Non-pigmented ciliary epithelial cell (primary cell): ENCODE data around the gene RRAS.

Source experiments
- DNase-seq: peaks from one replicate; pipeline ENCODE4 v3.0.0-alpha.2; 2010; ENCODE audit warnings: low read depth

Gene RRAS

DNA sequence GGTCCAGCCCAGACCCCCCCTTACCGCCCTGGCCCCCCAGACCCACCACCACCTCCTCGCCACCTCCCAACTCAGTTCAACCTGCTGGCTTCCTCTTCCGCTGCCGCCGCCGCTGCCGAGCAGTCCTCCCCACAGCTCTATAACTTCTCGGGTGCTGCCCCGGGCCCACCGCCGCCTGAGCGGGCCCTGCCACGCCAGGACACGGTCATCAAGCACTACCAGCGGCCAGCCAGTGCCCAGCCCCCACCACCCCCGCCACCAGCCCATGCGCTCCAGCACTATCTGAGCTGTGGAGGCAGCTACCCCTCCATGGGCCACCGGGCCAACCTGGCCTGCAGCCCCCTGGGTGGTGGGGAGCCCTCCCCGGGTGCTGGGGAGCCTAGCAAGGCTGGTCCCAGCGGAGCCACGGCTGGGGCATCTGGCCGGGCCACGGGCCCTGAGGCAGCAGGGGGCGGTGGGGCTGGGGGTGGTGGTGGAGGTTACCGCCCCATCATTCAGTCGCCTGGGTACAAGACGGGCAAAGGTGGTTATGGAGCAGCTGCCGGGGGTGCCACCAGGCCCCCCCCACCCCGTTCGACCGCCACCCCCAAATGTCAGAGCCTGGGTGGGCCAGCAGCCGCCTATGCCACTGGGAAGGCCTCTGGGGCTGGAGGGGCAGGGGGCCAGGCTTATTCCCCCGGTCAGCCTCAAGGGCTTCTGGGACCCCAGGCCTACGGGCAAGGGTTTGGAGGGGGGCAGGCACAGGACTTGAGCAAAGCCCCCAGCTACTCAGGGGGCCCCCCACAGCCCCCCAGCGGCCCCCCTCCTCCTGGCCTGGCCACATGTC lies 44.7 kb downstream of the RRAS start:
- DNase-seq, result no peak

- DNase-seq, result no peak
Observed at GRCh38 chr19:49594157-49594992, 45.6 kb downstream of the RRAS start.

DNA sequence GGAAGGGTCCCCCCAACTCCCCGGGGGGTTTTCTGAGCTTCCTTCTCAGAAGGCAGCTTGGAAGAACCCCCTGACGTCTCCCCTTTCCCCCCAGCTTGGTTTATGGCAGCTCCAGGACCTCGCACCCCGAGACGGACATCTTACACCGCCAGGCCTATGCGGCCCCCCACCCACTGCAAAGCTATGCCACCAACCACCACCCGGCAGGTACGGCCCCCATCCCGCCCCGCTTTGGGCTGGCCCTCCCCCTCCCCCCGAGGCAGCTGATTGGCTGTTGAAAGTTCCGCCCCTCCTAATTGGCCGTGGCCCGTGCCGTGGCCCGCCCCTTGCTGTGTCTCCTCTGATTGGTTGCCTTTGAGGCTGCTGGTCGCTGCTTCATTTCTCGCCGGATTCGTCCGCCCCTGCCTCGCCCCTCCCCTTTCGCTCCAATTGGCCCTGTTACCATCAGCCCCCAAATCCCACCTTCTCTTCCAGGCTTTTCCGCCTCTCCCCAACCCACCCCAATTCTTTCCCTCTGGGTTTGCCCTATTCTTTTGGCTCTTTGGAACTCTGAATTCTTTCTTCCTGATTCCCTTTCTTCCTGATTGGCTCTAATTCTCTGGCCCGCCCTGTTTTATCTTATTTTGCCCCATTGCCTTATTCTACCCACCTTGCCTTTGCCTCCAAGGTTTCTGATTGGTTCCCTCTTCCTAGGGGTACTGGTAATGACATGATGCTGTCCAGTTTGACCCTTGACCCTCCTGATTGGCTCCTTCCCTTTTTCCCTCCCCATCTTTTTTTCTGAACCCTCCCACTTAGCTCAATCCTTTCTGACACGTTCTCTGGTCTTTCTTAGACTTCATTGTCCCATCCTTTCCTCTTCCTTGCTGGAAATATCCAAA lies 46.5 kb downstream of the RRAS start:
- DNase-seq, result peak; percentile 67

DNA sequence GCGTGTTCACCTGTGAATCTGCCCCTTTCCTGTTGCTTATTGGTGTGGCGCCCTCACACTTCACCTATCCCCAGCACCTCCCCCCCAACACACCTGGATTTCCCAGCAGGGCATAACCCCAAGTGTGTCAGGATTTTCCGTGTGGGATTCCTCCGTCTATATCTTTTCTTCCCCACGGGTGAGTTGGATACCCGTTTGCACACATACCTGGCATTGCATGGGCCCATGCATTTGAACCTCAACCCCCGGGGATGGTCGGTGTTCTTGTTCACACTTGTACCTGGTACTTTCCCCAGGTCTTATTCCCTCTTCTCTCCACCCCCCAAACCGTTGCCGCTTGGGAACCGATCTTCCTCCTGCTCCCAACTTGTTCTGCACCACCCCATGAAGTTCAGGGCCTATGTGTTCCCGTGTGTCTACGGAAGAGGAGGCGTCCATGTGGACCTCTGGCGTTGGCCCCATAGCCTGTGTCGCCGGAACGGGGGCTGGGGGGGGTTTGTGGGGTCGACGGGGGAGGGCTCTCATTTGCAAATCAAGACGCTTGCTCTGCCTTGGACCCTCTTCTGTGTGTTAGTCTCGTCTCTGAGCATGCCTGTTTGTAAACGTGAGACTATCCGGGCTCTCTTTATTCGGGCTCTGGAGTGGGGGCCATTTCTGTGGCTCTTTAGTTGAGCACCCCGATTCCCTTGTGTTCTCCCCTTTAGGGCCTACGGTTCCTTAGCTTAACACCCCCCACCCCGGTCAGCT lies 47.3 kb downstream of the RRAS start:
- DNase-seq, result no peak

DNA sequence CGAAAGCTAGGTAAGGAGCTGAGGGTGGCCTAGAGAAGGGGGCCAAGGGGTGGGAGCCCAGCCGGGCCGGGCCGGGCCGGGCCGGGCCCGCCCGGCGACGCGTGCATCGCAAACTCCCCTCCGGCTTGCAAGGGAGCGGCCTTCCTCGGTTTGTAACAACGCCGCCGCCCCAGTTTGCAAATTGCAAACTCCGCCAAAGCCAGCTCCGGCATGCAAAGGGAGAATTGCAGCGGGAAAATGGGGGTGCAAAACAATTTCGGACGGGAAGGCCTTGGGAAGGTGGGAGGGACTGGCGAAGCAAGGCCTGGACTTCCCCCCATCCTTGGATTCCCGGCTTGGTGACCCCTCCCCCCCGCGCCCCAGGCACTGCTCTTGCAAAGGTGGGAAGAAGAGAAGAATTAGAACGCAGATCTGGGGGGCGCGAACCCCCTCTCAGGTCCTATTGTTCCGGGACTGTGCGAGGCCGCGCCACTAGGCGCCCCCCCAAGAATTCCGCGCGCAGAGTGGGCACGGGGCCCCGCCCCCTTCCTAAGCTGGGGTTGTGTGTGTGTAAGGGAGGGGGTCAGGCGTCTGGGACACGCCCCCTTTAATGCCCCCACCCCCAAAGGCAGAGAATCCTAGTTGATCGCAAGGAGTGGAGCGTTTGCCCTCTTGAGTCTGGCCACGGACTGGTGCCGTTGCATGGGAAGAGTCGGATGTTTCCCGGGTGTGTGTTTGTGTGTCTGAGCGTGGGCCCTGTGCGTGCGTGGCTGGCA lies 48.0 kb downstream of the RRAS start:
- DNase-seq, result no peak

DNA sequence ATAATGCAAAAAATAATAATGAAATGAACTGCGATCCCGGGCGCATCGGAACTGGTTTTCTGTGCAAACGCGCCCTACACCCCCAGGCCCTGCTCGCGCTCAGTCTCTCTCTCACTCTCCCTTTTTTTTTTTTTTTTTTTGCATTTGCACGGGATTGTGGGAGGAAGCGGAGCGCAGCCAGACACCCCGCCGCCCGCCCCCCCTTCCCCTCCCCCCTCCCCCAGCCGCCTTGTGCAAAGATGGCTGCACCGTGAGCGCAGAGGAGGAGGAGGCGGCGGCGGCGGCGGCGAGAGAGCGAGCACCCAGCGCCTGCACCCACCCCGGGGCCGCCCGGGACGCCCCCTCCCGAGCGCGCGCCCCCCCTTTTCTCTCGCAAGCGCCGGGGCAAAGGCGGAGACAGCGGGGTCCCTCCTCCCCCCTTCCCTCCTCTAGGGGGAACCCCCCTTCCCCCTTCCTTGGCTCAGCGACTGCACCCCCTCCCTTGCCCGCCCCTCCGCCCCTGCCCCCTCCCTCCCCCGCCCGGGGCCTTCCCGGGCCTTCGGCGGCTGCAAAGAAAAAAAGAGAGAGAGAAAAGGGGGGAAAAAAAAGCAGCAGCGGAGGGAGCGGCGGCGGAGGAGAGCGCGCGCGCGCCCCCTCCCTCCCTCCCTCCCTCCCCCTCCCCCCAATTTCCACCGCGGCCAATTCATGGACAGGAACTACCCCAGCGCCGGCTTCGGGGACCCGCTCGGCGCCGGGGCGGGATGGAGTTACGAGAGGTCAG lies 48.8 kb downstream of the RRAS start, which contains the start of gene PRR12:
Gene PRR12 (plus strand): TSS at position 212 of the 760 bp plus-strand sequence. CDS start 473 bp downstream, at position 685.
- no peak for DNase-seq

GRCh38 chr19:49590071-49590970 lies 49.6 kb downstream of the RRAS start:
- DNase-seq, result peak; percentile 87

DNA sequence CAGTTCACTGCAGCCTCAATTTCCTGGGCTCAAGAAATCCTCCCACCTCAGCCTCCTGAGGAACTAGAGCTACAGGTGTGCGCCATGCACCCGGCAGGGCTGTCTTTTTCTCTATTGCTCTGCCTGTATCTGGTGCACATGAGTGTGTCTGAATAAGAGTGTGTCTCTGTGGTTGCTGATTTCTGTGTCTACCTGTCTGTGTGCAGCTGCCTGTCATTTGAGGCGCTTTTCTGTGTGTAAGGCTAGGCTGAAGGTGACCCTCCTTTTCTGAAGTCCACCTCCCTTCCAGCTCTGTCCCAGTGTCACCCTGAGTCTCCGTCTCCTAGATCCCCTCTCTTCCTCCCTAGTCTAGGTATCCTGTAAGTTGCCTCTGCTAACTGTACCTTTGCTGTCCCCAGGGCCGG lies 50.4 kb downstream of the RRAS start:
- DNase-seq, result no peak

DNA sequence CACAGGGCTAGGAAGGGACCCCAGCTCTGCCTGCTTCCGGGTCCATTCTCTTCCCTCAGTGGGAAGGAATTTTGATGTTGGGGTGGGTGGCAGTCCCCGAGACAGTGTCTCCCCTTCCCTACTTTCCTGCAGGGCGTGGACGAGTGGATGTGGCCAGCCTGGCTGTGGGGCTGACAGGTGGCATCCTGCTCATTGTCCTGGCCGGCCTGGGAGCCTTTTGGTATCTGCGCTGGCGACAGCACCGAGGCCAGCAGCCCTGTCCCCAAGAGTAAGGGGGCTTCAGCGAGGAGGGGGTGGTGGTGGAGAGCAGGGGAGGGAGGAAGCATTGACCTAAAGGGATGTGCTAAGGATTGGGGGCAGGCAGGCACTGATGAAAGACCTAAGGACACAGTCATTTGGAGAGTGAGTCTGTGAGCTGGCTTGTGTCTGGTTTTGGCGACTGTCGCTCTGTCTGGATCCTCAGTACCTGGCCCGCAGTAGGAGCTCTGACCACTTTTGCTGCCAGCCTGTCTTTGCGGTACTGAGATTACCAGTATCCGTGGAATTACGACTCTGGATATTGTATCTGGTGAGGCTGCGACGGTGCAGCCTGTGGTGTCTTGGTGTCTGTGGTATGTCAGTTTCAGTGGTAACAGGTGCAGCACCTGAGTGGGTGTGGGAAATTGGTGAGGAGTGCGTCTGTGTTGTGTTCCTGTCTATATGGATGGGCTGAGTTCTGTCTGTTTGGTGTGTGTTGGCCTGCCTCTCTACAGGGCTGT lies 51.4 kb downstream of the RRAS start:
- no peak for DNase-seq

- no peak for DNase-seq
Observed at GRCh38 chr19:49587227-49587626, 52.7 kb downstream of the RRAS start.
